KG1 (cell line): Measurements from ENCODE around the gene AOPEP.
"Not testable (repeated sequence)": the region's sequence is repeated elsewhere in the genome, so short reads cannot be mapped to it uniquely, and the experiment has no call there.

Experiments
- DNase-seq: peaks from one replicate; lab custom pipeline; 2025; lab: John Stamatoyannopoulos, UW

The AOPEP gene

GRCh38 chr9:95018099-95018936, 291.8 kb downstream of the AOPEP start:
- no peak for DNase-seq

- DNase-seq, result not testable (repeated sequence)
These were observed 294.1 kb downstream of the AOPEP start for GRCh38 chr9:95020644-95021043.

GRCh38 chr9:95021166-95021886, 294.8 kb downstream of the AOPEP start:
- no peak for DNase-seq

- no peak for DNase-seq
These were observed 296.2 kb downstream of the AOPEP start for GRCh38 chr9:95022657-95023056.

- no peak for DNase-seq
These were observed 296.9 kb downstream of the AOPEP start for GRCh38 chr9:95023217-95024003.

- no peak for DNase-seq
These were observed 297.7 kb downstream of the AOPEP start for GRCh38 chr9:95024097-95024671.

- no peak for DNase-seq
These were observed 299.0 kb downstream of the AOPEP start for GRCh38 chr9:95025213-95026147.

GRCh38 chr9:95026148-95026524, 299.6 kb downstream of the AOPEP start:
- no peak for DNase-seq

GRCh38 chr9:95027914-95028852, 301.7 kb downstream of the AOPEP start:
- DNase-seq, result no peak

GRCh38 chr9:95028853-95029219, 302.3 kb downstream of the AOPEP start:
- DNase-seq, result no peak

GRCh38 chr9:95029288-95029687, 302.8 kb downstream of the AOPEP start:
- DNase-seq, result no peak

- no peak for DNase-seq
These were observed 303.2 kb downstream of the AOPEP start for GRCh38 chr9:95029720-95030119.

GRCh38 chr9:95030344-95030743, 303.8 kb downstream of the AOPEP start:
- no peak for DNase-seq

- DNase-seq, result no peak
These were observed 304.6 kb downstream of the AOPEP start for GRCh38 chr9:95030920-95031642.

- DNase-seq, result no peak
These were observed 305.4 kb downstream of the AOPEP start for GRCh38 chr9:95031711-95032461.

GRCh38 chr9:95032580-95033341, 306.3 kb downstream of the AOPEP start:
- DNase-seq, result no peak

GRCh38 chr9:95035846-95036245, 309.3 kb downstream of the AOPEP start:
- DNase-seq, result no peak

- DNase-seq, result no peak
These were observed 310.2 kb downstream of the AOPEP start for GRCh38 chr9:95036676-95037075.
